DMS53 treated with DMSO at 0.1 percent for 48 hours (cell line): ENCODE results near the gene HAUS3.
A peak's percentile ranks its signal among the peaks of the same experiment; 100 is the strongest.

Source experiments
- DNase-seq: peaks from one replicate; lab custom pipeline; 2025; ENCODE audit not compliant: unreplicated experiment; lab: John Stamatoyannopoulos, UW

The HAUS3 gene

DNA sequence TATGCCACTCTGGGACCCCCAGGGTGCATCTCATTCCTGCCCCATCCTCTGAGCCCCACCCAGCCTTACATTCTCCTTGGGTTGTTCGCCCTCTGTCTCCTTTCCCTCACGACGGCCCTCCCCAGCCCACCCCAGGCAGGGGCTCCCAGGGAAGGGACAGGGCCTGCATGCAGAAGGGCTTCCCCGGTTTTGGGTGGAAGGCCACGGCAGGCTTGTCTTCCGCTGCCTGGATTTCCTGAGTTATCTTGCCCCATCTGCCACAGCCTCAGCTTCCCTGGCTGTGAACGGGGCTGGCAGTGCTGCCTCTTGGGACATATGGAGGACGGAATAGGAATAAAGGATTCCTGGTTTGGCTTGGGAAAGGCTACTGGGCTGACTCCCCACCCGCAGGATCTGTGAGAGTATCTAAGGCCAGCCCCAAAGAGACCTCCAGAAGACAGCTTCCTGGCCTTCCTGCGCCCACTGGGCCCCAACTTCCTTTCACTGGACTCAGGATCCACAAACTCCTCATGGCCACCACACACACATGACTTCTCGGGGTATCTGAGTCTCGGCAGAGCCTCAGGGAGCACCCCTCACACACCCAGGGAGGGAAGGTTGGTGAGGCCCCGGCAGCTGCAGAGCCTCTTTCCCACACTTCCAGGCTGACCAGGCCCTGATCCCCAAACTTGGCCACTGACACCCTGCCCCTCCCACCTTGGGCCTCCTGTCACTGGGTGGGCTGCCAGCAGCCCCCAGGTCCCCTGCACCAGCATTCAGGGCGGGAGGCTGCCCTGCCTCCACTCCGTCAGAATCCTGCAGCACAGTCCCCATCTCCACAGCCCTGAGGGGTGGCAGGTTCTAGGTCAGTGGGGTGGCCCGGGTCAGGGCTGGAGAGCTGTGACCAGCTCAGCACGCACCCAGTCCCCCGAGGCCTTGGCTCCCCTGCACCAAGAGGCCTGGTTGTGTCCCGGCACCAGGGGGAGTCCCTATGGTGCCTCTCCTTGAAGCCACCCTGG is 23.5 kb upstream of the HAUS3 start:
- DNase-seq, result no peak

DNA sequence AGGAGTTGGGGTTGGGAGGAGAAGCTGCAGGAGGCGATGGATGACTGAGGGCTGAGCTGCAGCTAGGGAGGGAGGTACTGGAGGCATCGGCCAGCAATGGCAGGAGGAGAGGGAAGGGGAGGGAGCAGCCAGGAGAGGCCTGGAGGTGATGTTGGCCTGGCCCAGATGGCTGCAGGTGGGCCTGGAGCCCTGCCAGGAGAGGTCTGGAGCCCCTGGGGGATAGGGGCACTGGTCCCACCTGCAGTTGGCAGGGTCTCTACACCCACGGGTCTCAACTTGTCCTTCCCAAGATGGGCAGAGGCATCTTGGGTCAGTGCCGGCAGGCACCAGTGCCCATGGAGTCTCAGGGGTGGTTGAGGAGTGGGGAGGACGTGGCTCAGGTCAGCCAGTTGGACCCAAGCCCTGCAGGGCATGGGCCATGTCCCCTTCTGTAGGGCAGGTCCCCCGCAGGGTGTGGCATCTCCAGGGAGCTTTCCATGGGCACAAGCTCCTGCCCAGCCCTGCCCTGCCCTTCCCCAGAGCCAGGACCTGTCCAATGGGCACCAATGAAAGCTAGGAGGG is 22.6 kb upstream of the HAUS3 start:
- peak; percentile 65 for DNase-seq

DNA sequence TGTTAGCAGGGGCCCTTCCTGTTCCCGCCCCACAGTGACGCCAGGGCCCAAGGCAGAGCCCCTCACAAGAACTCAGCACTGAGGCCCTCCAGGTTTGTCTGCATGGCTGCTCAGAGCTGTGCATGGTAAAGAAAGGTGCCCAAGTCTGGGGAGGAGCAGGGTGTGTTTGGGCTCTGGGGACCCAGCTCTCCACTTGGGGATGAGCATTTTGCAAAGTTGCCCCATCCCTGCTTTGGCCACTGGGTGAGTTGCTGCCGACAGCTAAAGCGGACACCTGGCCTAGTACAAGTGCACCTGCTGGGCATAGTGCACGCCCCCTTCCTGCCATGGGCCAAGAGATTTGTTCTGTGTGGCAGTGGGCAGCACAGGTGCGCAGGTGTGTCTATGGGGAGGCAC is 22.0 kb upstream of the HAUS3 start:
- DNase-seq, result peak; percentile 90

DNA sequence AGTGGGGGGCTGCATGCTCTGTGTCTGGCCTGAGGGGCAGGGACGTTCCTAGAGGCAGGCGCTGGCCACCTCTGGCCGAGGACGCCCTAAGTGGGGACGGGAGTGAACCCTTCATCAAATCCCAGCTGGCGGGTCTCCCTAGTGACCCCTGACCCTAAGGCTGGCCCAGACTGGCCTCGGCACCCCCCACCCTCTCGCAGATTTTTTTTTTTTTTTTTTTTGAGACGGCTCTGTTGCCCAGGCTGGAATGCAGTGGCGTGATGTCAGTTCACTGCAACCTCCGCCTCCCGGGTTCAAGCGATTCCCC is 21.0 kb upstream of the HAUS3 start:
- no peak for DNase-seq

DNA sequence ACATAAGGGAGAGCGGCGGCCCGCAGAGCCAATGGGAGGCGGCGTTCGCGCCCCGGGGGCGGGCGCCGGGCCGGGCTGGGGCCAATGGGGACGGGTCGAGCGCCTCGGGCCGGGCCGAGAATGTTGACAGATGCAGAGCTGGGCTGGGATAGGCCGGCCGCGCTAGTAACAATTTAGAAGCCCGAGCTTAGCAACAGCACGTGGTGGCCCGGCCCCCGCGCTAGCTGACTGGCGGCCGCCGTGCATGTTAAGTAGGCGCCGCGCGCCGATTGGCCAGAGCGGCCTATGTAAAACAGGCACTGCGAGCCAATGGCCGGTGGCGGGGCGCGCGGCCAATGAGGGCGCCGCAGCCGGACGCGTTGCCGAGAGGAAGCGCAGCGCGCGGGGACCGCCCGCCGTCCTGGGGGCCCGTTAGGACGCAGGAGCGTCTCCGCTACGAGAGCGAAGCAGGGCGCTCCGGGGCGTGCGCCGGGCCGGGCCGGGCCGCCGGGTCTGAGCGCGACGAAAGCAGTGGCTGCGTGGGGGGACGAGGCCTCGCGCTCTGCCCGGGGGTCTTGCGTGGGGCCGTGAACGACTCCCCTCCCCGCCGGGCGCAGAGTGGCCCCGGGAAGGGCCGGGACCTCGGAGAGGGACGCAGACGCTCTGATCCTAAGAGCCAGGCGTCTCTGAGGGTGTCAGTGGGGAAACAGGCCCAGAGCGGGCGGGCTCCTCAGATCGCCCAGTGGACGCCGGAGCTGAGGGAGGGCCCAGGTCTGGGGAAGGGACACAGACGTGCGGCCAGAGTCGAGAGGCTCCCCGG is 20.4 kb upstream of the HAUS3 start:
- peak; percentile 100 for DNase-seq

DNA sequence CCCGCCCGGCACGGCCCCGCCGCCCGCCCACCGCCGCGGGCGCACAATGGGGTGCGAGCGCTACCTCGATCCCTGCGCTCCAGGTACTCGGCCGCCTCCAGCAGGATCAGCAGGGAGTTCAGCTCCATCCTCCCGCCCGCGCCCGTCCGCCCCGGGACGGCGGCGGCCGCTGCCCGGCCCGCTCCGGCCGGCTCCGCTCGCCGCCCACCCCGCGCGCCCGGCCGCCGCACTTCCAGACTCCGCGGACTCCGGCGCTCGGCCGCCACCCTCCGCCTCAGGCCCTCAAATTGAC is 19.9 kb upstream of the HAUS3 start, which contains the start of gene MXD4:
MXD4 (minus strand) TSS at position 257 of the 292 bp plus-strand sequence; CDS start at position 128, 129 bp downstream.
- DNase-seq, result no peak

DNA sequence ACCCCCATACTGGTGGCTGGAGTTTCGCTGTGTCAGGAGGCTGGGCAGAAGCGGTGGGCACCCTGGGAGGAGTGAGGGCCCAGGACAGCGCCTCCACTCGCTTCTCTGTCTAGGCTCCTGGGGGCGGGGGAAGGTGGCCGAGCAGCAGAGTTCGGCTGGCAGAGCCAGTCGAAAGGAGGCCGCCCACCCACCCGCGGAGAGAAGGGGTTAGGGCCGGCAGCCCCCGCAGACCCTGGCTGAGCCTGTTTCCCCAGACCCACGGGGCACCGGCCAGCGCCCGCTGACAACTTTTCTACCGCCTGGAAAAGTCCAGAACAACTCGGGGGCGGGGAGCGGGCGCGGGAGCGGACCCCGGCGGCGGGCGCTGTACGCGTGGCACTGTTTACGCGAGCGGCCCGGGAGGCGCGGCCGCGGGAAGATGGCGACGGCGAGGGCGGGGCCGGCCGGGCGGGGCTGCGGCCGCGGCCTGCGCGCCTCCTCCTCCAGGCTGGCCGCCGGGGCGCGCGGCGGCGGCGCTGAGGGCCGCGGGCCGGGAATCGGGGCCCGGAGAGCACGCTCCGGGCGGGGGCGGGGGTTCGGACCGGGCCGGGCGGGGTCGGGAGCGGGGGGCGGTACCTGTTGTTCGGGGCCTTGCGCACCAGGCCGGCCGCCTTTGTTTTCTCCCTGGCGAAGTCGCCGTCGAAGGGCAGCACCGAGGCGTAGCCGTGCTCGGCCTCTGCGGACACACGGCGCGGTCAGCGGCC is 19.4 kb upstream of the HAUS3 start:
- peak; percentile 18 for DNase-seq

DNA sequence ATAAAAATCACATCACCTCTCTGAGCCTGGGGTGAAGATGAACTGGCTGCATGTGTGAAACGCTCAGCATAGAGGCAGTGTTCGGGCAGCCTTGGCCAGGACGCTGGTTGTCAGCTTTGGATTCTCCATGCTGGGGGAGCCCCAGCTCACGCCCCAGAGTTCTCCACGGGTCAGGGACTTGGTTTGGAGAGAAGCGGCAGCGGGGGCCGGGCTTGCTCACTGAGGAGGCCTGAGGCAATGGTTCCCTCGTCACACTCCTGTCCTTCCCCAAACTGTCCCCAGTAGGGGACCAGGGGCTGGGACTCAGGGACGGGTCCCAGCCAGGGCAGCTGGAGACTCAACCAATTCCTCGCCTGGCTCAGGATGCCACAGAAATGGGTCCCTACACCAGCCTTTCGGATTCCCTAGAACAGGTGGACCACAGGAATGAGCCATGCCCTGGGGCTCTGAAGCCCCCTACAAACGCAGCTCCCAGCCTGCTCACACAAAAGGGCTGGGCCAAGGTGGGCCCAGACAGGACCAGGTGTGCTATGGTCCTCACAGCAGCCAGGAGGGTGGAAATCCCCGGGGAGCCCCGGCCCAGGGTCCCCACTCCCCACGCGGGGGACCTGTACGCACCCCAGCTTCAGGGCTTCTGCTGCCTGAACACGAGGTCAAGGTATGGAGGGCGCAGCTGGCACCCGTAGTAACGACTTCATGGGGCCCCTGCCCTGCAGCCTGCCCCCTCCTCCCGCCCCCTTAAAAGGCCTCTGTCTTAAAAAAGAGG is 18.6 kb upstream of the HAUS3 start:
- DNase-seq, result no peak

DNA sequence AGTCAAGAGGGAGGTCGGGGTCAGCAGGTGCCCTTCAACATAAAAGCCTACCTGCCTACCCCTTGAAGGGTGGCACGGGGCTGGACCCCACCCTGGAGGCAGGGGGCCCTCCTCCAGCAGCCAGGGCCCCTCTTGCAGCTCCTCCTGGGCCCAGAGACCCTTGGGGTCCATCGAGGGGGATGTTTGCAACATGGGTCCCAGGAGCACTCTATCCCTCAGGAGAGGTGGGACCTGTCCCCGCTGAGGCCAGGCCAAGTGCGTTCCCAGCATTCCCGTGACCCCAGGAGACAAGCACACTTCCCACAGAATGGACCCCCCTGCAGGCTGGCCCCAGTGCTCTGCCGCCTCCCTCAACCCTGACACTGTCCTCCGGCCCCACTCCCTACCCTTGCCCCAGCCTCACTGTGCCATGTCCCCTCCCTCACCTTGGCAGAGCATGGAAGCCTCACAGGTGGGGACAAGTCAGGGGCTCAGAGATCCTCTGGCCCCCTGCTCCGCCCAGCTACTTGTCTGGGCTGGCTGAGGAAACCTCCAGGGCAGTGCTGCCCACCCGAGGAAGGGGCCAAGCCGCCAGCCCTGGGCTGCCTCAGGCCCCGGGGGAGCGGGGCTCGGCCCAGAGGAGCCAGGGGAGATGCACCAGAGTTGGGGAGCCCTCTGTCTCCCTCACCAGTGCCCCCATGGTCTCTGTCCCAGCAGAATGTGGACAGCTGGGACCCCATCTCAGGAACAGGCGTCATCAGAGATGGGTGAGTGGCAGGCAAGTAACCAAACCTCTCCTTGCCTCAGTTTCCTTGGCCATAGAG is 17.8 kb upstream of the HAUS3 start:
- no peak for DNase-seq

DNA sequence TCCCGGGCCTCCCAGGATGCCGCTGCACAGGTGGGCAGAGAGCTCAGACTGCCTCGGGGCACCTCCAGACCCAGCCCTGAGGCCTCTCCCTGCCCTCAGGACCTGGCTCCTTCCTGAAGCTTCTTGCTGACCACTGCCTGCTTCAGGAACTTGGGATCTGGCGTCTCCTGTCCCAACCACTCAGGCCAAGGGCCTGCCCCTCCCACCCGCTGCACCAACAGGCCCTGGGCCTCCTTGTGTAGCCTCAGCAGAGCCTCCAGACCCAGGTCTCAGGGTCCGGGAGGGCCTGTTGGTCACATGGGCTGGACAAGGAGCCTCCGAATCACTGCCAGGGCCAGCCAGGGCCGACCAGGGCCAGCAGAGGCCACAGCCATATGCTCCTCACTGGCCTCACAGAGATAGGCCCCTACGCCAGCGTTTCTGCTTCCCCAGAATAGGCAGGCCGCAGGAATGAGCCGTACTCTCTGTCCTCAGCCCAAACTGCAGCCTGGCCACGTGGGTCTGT is 17.2 kb upstream of the HAUS3 start:
- DNase-seq, result no peak

DNA sequence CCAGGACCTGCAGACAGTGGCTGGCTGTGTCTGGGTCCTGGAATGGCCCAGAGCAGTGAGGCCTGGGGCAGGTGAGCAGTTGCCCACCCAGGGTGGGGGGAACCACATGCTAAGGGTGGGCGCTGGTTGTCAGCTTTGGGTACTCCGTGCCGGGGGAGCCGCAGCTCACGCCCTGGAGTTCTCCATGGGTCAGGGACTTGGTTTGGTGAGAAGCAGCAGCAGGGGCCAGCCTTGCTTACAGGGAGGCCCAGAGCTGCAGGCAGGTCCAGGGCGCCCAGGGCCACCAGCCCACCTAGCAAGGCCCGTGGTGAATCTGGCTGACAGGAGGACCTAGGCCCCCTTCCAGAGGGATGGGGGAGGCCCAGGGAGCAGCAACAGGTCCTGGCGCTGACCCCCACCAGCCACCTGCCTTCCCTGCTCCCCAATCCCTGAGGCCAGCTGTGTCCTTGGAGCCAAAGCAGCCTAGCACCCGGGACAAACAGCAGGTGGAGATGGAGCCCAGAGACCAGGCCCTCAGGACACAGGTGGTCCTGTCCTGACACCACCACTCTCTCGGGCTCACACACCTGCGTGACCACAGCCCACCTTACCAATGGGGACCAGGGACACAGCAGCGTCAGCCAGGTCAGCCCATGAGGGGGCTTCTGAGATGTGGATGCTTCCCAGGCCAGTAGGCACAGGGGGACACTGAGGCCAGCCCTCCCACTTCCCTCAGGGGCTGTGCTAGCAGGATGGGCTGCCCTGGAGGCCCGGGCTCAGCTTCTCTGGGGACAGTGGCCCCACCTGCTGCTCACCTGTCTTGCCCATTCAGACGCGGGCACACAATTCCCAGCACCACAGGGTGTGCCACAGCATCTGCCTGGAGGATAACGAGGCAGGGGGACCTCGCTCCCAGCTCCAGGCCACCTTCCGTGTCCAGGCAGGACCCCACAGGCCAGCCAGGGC is 16.4 kb upstream of the HAUS3 start:
- no peak for DNase-seq

DNA sequence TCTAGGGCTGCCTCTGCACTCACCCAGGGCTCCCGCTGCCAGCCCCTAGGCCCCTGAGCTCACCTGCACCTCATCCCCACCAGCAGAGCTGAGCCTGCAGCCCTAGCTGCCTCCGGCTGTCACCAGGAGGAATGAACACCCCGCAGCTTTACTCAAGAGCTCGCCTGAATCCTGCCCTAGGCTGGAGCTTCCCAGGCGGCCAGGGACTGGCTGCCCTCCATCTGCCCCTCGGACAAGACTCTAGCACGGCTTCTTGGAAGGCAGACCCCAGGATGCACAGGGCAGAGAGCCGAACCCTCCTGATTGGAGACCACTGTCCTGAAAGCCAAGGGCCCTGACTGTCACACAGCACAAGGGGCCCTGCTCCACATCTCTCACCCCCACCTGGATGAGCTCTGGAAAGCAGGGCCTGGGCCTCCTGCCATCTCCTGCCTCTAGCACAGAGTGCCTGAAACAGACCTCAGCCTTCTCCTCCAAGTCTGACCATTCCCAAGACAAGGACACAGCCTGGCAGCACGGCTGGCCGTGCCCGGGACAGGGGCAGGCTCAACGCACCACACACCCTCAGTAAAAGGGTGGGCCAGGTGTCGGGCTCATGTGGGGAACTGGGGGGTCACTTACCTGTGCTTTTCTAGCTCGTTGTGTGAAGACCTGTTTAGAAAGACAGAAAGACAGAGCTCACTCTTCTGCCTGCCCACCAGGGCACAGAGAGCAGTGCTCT is 15.6 kb upstream of the HAUS3 start:
- no peak for DNase-seq

DNA sequence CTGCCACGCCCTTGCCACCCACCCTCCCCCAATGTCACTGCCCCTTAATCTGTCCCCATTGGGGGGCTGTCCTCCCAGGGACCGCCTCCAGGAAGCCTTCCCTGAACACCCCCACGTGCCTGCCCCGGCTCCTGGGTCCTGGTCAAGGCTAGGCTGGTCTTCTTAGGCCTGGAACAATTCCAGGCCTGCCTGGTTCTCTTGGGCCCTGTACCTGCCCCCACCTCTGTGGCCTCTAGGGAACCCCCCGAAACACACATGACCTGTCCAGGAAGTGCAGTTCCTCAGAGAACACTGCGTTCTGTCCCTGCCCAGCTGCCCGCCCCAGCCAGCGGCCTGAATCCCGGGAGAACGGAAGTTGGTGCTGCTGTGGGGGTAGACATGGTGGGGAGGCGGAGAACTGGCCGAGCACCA is 14.9 kb upstream of the HAUS3 start:
- DNase-seq, result no peak

DNA sequence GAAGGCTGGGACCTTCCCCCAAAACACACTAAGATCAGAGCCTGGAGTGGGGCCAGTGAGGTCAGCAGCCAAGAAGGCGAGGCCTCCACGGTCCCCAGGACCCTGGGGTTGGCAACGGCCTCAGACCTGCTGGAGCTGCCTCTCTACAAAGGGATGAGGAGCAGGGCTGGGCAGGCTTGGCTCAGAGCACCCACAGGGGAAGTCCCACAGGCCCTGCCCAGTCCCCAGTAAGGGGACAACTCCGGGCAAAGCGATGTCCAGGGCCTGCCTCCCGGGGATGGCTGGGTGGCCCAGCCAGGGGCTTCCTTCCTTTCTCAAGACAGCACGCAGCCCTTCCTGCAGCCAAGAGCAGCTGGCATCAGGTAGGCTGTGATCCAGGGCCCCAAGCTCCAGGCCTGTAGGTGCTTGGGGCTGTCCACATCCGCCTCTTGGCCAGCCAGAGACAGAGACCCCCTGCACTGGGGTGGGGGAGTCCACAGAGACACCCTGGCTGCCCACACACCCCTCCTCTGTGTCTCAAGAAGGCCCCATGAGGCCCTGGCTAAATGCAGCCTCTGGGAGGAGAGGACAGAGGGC is 14.3 kb upstream of the HAUS3 start:
- DNase-seq, result no peak

DNA sequence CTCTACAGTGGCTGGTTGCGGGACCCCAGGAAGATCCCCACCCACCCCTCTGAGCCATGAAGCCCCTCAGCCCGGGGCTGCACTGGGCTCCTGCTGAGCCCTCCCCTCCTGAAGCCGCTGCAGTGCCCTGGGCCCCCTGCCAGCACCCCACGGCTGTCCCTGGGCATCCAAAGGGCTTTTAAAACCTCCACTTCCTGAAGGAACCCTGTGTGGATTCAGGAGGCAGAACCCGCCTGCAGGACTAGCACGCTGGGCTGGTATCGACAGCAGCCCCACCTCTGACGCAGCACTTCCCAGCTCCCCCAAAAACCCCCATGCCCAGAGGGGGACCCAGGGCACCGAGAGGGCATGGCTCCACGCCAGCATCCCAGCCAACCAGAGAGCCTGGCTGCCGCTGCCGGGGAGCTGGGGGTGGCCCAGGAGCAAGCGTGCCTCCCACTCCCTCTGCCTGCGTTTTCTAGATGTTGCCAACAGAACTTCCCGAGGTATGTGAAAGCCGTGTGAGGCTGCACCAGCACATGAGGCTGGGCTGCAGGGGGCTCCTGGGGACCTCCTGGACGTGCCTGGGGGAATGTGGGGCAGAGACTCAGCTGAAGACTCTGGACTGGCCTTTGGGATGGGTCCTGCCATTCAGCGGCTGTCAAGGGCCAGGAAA is 13.7 kb upstream of the HAUS3 start:
- DNase-seq, result no peak

DNA sequence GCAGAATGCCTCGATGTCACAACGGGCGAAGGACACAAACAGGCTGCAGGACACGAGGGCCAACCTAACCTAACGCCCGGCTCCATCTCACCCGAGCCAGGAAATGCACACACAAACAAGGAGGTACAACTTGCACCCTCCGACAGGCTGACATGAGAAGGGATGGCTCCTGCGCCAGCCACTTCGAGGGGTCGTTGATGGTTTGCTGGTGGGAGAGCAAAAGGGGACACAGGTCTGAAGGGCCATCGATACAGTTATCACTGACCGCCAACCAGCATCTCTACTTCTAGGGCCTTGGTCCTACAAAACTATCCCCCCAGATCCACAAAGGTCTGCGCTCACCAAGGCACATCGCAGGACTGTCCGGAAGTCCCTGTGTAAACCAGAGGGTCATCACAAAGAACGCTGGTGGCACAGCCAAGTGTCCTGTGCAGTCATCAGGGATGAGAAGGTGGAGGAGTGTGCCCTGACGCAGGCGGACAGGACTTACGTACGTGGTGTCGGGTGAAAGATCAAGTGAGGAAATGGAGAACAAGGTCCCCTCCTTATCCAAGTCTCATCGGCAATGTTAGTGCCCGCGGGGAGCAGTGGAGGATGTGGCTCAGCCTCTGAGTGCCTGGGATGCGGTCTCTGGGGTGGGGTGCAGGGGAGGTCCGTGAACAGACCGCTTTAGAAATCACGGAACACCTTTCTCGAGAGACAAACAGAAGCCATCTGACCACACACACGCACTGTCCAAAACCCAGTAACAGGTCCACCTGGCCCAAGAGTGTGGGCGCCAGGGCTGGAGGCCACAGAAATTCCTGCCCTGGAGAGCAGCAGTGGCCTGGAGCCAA is 13.0 kb upstream of the HAUS3 start:
- no peak for DNase-seq
